ENCODE results near the gene ERBB3.

Gene ERBB3

DNA sequence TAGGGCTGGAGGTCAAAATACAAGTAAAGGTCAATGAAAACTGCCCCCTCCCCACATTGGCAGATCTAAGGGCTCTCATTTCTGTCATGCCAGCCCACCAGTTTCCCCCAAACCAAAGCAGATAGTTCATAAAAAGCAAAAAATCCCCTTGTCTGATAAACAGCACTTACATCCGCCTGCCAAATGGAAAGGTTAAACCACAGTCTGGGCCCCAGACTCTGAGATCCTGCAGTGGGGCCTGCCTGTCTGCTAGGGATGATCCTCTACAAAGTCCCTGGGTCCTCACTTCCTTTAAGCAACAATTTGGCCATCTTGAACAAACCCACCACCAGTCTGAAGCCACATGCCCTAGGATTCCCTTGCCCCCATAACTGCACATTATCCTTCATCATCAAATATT lies 48.0 kb upstream of the ERBB3 start:
- Histone ChIP-seq H3K36me3 (ENCODE audit: control insufficient read depth in 2 of 2, insufficient read depth in 1 of 2, low read length in 2 of 2) (peaks cover 0 to 38% of the 10 kb centered on the region in 2 experiments; a peak in 2 of 3 replicates), H3K27ac (ENCODE audit: extremely low read depth, low read depth, low read length) (no peak overlapping the region), H3K9me3 (ENCODE audit: control insufficient read depth, insufficient read depth, low read depth, low read length) (no peaks in the 10 kb centered on the region), H3K4me3 (ENCODE audit: low read depth, low read length) (no peak overlapping the region), H3K4me1 (ENCODE audit: control insufficient read depth, insufficient read depth, low read length) (no peaks in the 10 kb centered on the region)
- ChIA-PET CTCF (interaction anchor here (1.2 kb wide), 1 partner anchor 35 kb away, joined by 3 read pairs; the partner anchor contains the start of gene SUOX), POLR2A (interaction anchor here (0.5 kb wide), 1 partner anchor 25 kb away, joined by 4 read pairs; no protein-coding TSS in a partner anchor)
- TF ChIP-seq ZIC2 (tag by site-specific recombination; IDR thresholded peaks at IDR 0.05) (no peak), KLF10 (tag by site-specific recombination; IDR thresholded peaks at IDR 0.05) (no peak), ZNF223 (tag by site-specific recombination; IDR thresholded peaks at IDR 0.05) (no peak), HOXC10 (CRISPR knock-in tag; IDR thresholded peaks at IDR 0.05) (no peak), MYNN (tag by site-specific recombination; IDR thresholded peaks at IDR 0.05; ENCODE audit: borderline replicate concordance) (no peak), ZNF768 (tag by site-specific recombination; IDR thresholded peaks at IDR 0.05) (no peak), ZBTB49 (tag by site-specific recombination; IDR thresholded peaks at IDR 0.05; ENCODE audit: low read depth) (no peak), ZNF114 (tag by site-specific recombination; IDR thresholded peaks at IDR 0.05) (no peak), ZNF184 (tag by site-specific recombination; IDR thresholded peaks at IDR 0.05) (no peak), PRDM6 (tag by site-specific recombination; IDR thresholded peaks at IDR 0.05) (no peak), ZNF280C (tag by site-specific recombination; IDR thresholded peaks at IDR 0.05) (no peak), ZNF335 (tag by site-specific recombination; conservative IDR thresholded peaks at IDR 0.05) (no peak), ZBTB8A (tag by site-specific recombination; IDR thresholded peaks at IDR 0.05) (no peak), ZNF140 (tag by site-specific recombination; IDR thresholded peaks at IDR 0.05) (no peak), ZNF292 (tag by site-specific recombination; IDR thresholded peaks at IDR 0.05; ENCODE audit: borderline replicate concordance, low read depth) (no peak), ZNF692 (tag by site-specific recombination; IDR thresholded peaks at IDR 0.05) (no peak), ZEB2 (tag by site-specific recombination; IDR thresholded peaks at IDR 0.05) (no peak), PRDM4 (tag by site-specific recombination; IDR thresholded peaks at IDR 0.05) (no peak)
- TF ChIP-seq, protein P1, sequence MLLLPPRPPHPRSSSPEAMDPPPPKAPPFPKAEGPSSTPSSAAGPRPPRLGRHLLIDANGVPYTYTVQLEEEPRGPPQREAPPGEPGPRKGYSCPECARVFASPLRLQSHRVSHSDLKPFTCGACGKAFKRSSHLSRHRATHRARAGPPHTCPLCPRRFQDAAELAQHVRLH (tag by site-specific recombination; IDR thresholded peaks at IDR 0.05), result no peak
- TF ChIP-seq, protein P2, sequence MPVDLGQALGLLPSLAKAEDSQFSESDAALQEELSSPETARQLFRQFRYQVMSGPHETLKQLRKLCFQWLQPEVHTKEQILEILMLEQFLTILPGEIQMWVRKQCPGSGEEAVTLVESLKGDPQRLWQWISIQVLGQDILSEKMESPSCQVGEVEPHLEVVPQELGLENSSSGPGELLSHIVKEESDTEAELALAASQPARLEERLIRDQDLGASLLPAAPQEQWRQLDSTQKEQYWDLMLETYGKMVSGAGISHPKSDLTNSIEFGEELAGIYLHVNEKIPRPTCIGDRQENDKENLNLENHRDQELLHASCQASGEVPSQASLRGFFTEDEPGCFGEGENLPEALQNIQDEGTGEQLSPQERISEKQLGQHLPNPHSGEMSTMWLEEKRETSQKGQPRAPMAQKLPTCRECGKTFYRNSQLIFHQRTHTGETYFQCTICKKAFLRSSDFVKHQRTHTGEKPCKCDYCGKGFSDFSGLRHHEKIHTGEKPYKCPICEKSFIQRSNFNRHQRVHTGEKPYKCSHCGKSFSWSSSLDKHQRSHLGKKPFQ (tag by site-specific recombination; IDR thresholded peaks at IDR 0.05), result no peak

All from HEK293 (cell line).